ENCODE measurements around the gene MST1.

Gene MST1

DNA sequence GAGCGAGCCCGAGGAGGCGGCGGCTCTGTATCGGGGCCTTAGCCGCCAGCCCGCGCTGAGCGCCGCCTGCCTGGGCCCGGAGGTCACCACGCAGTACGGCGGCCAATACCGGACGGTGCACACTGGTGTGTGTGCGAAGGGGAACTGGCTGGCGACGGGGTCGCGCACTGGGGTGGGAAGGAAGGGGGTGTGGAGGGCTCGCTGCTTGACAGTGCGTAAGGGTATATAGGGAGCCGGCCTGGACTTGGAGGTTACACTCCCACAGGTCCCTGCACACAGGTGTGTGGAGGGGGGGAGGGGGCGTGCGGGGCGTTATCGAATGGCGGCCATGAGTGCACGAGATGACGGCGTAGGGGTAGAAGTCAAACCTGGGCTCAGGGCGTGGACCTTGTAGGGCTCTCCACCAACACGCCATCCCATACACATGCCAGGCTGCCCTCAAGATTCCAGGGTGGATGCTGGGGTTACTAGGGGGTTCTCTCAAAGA, 14.7 kb downstream of the MST1 start:
- peak; percentile 8 for DNase-seq (ENCODE audit: low spot score)

DNA sequence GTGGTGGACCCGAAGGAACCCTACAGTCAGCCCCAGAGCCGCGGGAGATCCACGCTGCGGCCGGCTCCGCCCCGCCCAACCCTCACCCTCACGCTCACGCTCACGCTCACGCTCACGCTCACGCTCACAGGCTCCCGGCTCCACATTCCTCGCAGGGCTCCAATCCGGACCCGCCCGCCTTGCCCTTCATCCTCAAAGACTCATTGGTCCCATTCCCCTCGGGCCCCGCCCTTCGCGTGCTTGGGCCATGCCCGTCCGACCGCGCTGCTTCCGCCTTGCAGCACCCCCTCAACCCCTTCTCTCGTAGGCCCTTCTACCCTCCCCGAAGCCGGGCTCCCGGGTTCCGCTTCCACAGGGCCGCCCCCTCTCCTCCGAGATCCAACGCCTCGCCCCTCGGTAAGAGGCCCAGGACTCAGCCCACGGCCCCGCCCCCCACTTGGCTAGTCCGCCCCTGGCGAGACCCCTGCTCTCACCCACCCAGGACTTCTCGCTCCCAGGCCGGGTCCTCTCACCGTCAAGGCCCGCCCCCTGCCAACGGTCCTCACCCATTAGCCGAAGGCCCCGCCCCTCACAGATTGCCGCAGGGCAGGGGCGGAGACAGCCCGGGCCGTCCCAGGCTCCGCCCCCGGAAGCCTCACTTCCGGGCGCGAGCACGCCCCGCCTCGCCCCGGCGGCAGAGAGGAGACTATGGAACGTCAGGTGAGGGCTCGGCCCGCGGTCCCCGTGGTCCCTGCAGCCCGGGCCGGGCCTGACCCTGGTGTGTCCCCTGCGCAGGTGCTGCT, 15.4 kb downstream of the MST1 start, which contains the start of gene APEH:
Gene APEH (plus strand): TSS at position 637 of the 782 bp plus-strand sequence. CDS start 51 bp downstream, at position 688.
- peak; percentile 97 for DNase-seq (ENCODE audit: low spot score)

DNA sequence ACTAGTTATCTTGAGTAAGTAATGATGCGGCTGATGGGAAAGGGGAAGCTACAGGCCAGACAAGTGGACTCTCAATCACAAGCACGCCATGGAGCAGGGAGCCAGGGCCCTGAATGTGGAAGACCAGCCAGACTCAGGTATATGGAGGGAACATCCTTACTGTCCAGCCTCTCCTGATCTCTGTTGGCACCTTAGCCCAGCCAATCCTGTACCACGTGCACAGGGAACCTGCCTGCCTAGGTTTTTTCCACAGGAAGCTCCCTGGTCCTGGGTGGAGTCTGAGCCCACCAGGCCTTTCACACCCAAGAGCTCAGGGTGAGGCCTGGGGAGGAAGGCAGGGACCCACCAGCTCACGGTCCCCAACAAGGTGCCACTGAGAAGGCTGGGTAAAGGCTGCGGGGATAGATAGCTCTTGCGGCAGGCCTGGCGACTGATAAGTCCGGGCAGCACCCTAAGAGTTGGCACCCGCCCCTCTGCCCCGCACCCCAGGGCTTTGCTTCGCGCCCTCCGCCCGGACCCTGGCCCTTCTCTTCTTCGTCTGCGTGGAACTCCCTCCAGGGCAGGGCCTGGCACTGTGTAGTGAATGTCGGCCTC, 16.1 kb downstream of the MST1 start:
- no peak for DNase-seq (ENCODE audit: low spot score)

DNA sequence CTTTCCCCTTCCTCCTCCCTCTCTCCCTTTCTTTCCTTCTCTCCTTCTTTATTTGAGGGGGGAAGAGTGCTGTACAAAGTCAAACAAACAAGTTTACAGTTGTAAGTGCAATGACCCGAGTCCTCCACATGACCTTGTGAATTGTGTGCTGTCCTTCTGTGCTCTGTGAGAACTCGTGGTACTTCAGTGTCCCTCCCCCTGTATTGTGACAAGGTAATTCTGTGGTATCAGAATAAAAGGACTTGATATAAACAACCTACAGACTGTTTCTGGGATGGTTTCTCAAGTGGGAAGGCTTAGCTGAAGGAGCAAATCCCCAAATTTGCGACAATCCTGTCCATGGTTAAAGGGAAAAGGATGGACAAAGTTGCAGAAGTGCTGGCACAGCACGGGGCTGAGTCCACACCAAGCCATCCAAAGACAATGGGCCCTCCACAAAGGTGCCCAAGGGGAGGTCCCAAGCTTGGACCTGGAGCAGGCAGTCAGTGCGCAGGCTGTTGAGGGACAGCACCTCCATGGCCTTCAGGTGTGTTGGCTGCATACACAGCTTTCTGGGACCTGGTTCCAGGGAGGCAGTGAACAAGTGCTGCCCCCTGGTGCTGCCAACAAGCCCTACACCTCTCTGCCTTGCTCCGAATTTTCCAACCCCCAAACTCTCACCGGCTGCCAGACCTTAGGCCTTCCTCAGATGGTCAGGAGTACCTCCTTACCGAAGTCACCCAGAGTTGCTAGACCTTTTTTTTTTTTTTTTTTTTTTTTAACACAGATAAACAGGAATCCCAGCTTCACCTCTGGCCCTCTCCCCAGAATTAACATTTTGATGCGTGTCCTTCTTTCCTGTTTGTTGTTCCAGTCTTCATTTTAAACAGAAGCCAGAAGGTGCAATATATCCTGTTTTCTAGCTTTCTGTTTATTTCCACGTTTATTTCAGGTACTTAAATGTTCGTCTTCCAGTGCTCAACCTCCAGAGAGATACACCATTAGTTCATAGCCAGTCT, 17.7 kb downstream of the MST1 start:
- DNase-seq (ENCODE audit: low spot score), result peak; percentile 73

DNA sequence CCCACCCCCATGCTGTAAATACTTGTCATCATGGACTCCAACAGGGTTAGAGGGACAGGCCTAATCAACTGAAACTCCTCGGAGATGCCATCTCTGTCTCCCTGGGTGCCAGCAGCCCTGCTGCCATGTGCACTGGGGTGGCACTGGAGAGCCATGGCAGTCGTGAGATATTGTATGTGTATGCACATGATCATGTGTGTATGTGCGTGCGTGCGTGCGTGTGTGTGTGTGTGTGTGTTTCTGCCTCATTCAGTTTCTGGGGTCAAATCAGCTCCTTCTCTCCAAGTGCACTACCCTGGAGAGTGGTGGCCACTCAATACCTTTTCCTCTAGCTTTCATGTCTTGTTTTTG, 18.4 kb downstream of the MST1 start:
- no peak for DNase-seq (ENCODE audit: low spot score)

DNA sequence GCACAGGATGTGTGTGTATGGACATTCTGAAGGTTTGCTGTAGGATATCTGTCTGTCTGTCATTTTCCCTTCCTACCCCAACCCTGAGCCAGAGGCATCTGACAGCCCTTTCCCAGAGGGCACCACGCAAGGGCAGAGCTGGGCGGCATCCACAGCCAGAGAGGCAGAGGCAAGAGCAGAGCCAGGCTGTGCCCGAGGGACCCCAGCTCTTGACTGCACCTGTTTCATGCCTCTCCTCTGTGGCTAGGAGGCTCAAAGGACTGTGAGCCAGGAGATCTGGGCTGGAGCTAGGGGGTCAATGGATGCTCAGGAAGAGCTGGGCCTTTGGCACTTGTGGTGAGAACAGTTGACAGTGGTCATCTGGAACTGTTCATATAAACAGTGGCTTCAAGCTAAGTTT, 19.9 kb downstream of the MST1 start:
- no peak for DNase-seq (ENCODE audit: low spot score)

DNA sequence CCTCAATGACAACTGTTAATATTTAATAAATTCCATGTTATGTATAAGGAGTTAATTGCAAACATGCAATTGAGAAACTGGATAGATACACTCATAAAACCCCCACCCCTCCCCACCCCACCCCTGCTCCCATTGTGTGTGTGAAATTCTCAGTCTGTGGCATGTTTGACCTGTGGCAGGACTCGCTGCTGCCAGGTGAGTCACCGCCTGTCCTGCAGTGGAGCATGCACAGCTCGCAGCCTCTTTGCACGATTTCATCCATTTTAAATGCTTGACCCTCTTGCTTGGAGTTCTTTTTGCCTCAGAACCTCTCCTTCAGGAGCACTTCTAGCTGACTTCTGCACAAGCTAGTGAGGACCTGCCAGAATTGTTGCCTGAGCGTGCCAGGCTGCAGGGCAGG, 20.4 kb downstream of the MST1 start:
- DNase-seq (ENCODE audit: low spot score), result no peak

DNA sequence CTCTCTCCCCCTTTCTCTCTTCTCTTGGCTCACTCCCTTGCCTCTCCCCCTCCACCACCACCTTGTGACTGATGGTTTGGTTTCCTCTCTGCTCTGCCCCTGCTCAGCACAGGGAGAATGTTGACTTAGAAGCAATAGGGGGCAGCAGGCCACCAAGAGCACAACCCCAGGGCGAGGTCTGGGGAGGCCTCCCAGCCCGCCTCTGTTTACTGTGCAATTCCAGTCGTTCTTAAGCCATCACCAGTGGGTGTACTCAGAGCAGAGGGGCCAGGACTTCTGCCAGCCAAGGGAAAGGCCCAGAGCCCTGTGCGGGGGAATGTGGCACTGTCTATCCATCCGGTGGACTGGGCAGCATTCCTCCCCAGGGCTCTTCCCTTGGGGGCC, 20.9 kb downstream of the MST1 start:
- no peak for DNase-seq (ENCODE audit: low spot score)

DNA sequence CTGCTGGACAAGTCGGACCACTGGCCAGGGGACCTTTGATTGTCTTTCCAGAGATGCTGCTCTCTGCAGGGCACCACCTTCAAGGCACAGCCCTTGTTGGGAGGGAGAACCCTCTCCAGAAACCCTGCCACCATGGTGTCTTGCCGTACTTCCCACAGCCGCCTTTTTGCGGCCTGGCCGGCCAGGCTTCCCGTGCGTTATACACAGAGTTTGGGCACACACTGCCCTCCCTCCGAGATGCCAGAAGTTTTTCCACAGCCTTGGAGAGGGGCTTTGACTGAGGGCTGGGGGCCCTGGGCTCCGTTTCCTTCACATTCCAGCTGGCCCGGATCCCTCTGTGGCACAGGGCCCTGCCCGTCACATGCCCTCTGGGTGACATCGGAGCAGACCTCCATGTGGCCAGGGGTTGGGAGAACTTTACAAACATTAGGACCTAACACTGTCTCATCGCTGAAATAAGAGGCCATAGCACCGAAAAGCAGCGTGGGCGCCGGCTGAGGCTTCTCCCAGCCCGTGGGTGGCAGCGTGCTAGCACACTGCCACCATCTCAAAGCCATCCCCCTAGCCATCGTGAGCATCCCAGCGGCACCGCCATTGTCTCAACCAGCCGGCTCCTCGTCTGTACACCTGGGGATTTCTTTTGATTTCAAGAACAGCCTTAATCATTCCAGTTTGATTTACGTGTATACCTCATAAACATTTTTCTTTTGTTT, 21.4 kb downstream of the MST1 start:
- DNase-seq (ENCODE audit: low spot score), result no peak

DNA sequence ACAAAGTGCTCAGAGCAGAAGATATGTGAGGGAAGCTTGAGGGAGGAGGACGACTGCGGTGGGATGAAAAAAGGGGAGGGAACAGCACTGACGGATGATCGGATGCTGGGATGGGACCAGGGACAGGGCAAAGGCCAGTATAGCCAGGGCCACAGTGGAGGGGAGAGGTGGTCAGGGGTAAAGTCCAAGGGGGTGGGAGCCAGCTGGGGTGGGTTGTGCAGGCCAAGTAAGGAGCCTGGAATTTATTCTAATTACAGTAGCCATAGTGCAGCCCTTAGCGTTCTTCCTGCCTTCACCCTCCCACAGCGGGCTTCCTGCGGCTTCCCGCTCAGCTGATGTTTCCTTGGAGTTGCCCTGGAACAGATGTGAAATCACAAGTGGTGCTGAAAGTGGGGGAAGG, 22.7 kb downstream of the MST1 start:
- no peak for DNase-seq (ENCODE audit: low spot score)

DNA sequence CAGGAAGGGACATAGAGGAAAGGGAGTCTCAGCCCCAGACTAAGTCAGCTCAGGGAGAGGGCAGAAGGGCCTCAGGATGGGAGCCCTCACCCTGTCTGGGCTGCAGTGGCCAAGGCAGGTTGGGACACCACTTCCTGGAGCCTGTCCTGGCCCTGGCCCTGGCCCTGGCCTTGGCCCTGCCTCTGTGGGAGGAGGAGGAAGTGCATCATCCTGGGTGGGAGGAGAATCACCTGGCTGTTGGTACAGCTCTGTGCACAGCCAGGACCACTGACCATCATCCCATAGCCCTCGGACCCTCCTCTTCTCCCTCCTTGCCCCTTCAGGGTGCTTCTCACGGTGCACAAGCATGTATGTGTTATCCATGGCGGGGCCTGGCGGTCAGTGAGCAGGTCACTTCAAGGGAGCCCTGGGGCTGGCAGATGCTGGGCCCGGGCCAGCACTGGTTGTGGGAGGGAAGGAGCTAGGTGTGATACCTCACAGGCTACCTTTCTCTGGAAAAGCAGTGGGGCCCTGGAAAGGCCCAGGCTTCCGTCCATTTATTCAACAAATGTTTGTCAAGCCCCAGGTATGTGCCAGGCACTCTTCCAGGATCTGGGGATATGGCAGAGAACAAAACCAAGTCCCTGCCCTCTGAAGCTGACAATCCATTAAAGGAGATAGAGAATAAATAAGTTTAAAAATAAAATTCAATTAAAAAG, 23.3 kb downstream of the MST1 start:
- no peak for DNase-seq (ENCODE audit: low spot score)

DNA sequence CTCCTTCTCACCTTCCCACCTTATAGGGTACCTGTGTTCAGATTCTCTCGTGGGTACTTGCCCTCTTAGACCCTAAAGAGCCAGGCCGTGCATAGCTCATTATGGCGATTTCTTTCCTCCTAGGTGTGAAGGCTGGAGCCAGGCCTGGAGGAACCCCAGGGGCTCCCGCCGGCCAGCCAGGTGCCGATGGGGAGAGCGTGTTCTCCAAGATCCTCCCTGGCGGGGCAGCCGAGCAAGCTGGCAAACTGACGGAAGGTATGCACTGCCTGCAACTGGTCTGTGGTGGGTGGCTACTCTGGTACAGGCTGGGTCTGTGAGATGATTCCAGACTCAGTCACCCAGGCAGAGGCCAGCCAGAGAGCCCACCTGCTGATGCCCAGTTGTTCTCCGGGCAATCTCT, 25.0 kb downstream of the MST1 start:
- no peak for DNase-seq (ENCODE audit: low spot score)

DNA sequence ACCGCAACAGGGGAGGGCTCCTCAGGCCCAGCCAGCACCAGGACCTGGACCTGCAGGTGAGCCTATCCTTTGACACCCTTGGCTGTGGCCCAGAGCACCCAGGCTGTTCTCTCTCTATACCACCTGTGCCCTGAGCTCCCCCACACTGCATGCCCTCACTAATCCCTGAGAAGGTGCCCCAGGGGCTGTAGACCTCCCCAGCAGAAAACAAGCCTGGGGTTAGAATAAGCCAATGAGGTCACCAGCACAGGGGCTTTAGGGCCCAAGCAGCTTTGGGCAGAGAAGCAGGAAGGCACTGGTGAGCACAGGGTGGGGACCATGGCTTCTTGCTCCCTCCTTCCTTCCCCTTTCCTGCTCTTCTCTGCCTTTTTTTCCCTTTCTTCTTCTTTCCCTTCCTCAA, 25.4 kb downstream of the MST1 start:
- no peak for DNase-seq (ENCODE audit: low spot score)

DNA sequence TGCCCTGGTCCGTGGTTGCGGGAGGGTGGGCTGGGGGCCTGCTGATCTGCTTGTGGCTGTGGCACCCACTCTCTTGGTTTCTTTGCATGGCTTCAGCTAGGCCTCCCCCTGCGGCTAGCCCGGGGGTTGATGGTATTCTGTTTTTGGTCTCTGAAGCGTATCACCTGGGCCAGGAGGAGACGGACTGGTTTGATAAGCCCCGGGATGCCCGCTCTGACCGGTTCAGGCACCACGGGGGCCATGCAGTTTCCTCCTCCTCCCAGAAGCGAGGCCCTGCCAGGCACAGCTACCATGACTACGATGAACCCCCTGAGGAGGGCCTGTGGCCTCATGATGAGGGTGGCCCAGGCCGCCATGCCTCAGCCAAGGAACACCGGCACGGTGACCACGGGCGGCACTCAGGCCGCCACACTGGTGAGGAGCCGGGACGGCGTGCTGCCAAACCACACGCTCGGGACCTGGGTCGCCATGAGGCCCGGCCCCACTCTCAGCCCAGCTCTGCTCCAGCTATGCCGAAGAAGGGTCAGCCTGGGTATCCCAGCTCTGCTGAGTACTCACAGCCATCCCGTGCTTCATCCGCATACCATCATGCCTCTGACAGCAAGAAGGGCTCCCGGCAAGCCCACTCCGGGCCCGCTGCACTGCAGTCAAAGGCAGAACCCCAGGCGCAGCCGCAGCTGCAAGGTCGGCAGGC, 26.4 kb downstream of the MST1 start:
- DNase-seq (ENCODE audit: low spot score), result no peak

DNA sequence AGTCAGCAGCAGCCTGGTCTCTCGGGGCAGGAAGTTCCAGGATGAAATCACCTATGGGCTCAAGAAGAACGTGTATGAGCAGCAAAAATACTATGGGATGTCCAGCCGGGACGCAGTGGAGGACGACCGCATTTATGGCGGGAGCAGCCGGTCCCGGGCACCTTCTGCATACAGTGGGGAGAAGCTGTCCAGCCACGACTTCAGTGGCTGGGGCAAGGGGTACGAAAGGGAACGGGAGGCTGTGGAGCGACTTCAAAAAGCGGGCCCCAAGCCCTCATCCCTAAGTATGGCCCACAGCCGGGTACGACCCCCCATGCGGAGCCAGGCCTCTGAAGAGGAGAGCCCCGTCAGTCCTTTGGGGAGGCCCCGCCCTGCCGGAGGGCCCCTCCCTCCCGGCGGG, 27.3 kb downstream of the MST1 start:
- no peak for DNase-seq (ENCODE audit: low spot score)

DNA sequence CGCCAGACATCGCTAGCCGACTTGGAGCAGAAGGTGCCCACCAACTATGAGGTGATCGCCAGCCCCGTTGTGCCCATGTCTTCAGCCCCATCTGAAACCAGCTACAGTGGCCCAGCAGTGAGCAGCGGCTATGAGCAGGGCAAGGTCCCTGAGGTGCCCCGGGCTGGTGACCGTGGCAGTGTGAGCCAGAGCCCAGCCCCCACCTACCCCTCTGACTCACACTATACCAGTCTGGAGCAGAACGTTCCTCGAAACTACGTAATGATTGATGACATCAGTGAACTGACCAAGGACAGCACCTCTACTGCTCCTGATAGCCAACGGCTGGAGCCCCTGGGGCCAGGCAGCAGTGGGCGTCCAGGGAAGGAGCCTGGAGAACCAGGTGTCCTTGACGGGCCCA, 28.0 kb downstream of the MST1 start:
- DNase-seq (ENCODE audit: low spot score), result no peak

DNA sequence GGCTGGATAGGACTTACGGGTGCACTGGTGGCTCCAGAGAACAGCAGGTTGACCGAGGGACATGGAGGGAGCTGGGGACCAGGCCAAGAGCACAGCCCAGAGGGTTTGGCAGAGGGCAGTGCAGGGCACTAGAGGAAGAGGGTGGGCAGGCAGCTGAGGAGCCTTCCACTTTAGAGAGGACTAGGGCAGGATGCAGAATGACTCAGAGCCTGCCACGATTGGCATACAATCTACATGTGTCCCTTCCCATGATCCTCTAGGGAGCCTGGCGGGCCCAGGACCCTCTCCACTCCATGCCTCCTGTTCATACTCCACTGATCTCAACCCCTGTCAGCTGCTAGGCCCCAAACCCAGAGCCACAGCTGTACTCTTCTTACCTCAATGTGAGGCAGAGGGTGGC, 29.5 kb downstream of the MST1 start:
- no peak for DNase-seq (ENCODE audit: low spot score)

DNA sequence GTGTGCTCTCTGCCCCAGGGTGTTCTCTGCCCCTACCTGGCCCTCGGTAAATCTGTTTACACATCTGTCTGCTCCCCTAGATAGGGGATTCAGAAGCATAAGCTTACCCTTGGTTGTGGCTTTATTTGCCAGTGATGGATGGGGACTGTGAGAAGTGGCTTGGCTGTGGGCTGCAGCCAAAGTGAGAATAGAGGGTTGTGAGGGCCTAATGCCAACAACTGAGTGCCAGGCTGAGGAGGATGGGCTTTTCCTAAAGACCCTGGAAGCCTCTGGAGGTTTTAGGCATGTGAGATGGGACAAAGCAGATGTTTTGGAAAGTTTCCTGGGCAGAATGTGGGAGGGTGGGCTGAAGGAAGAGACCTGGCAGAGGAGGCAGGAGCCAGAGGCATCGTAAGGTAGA, 30.6 kb downstream of the MST1 start:
- DNase-seq (ENCODE audit: low spot score), result no peak

DNA sequence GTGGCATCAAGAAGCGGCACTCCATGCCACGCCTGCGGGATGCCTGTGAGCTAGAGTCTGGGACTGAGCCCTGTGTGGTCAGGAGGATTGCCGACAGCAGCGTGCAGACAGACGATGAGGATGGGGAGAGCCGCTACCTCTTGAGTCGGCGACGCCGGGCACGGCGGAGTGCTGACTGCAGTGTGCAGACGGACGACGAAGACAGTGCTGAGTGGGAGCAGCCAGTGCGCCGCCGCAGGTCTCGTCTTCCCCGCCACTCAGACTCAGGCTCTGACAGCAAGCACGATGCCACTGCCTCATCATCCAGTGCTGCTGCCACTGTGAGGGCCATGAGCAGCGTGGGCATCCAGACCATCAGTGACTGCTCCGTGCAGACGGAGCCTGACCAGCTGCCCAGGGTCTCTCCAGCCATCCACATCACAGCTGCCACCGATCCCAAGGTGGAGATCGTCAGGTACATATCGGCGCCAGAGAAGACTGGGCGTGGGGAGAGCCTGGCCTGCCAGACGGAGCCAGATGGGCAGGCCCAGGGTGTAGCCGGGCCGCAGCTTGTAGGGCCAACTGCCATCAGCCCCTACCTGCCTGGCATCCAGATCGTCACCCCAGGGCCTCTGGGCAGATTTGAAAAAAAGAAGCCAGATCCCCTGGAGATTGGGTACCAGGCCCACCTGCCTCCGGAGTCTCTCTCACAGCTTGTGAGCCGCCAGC, 31.9 kb downstream of the MST1 start:
- DNase-seq (ENCODE audit: low spot score), result no peak

DNA sequence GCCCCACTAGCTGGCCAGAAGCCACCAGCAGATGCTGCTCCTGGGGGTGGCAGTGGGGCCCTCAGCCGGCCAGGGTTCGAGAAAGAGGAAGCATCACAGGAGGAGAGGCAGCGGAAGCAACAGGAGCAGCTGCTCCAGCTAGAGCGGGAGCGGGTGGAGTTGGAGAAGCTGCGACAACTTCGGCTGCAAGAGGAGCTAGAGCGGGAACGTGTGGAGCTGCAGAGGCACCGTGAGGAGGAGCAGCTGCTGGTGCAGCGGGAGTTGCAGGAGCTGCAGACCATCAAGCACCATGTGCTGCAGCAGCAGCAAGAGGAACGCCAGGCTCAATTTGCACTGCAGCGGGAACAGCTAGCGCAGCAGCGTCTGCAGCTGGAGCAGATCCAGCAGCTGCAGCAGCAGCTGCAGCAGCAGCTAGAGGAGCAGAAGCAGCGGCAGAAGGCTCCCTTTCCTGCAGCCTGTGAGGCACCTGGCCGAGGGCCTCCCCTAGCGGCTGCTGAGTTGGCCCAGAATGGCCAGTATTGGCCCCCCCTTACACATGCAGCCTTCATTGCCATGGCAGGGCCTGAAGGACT, 32.6 kb downstream of the MST1 start:
- DNase-seq (ENCODE audit: low spot score), result no peak
